ENCODE data around the gene MAGI2. TPM values are rescaled to one million over a fixed set of nuclear protein-coding genes. Genes with fewer than 3 reads are reported as not detected.

The MAGI2 gene
- total RNA-seq, 2 donors from 2014 or later: 3.9 to 10.5 TPM

DNA sequence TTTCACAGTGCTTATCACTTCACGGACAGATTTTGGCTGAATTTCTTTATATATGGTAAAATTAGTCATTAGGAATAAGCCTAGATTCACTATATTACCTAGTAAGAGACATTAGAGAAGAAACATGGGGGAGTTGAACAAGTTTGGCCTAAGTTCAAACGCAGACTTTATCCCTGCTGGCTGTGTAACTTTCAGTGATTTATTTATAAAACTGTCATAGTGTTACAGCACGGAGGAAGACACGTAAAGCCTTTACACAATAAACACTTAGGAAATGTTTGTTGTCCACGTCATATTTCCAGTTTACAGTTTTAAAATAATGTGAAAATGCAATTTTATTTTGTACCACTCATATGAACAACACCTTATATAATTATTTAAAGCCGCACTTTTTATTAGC lies 661.5 kb downstream of the MAGI2 start:
- H3K36me3 ChIP-seq (replicated peaks in 1 of 2; ENCODE audit: insufficient read depth in 1 of 2, low read depth in 2 of 2): no peaks in the 10 kb centered on the region
- H3K9me3 ChIP-seq: no peaks in the 10 kb centered on the region
- no peaks in the 10 kb centered on the region for H3K27me3 ChIP-seq
- intact Hi-C loops (cut with DNase I): no loop called here
- no peak overlapping the region for H3K27ac ChIP-seq
- no peak overlapping the region for H3K4me3 ChIP-seq
- ATAC-seq: no peak
- no peak for TF ChIP-seq POLR2A (IDR thresholded peaks at IDR 0.05)
- TF ChIP-seq, protein P1, sequence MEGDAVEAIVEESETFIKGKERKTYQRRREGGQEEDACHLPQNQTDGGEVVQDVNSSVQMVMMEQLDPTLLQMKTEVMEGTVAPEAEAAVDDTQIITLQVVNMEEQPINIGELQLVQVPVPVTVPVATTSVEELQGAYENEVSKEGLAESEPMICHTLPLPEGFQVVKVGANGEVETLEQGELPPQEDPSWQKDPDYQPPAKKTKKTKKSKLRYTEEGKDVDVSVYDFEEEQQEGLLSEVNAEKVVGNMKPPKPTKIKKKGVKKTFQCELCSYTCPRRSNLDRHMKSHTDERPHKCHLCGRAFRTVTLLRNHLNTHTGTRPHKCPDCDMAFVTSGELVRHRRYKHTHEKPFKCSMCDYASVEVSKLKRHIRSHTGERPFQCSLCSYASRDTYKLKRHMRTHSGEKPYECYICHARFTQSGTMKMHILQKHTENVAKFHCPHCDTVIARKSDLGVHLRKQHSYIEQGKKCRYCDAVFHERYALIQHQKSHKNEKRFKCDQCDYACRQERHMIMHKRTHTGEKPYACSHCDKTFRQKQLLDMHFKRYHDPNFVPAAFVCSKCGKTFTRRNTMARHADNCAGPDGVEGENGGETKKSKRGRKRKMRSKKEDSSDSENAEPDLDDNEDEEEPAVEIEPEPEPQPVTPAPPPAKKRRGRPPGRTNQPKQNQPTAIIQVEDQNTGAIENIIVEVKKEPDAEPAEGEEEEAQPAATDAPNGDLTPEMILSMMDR (IDR thresholded peaks at IDR 0.05): no peak
- H3K4me1 ChIP-seq: no peaks in the 10 kb centered on the region
- no peak for DNase-seq
- 45 to 47% methylated on average over 6 of the region's 6 CpGs for WGBS, 2 donors

DNA sequence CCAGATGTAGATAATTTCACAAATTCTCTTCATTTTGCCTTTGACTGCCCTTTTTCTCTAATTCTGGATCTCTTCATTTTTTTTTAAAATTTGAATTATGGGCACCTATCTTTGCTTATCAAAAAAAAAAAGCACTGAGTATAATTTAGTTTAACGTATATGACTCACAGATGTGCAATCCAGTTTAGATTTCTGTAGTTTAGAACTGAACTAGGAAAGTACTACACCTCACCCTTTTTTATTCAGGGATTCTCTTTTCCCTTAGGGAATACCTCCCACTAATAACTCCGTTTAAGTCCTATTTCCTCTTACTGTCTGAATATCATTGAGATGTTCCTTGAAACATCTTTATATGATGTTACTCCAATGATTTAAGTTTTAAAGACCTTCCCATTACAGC lies 665.0 kb downstream of the MAGI2 start:
- Histone ChIP-seq H3K36me3 (replicated peaks in 1 of 2; ENCODE audit: insufficient read depth in 1 of 2, low read depth in 2 of 2) (no peaks in the 10 kb centered on the region), H3K4me1 (no peaks in the 10 kb centered on the region), H3K27ac (no peak overlapping the region), H3K27me3 (no peaks in the 10 kb centered on the region), H3K9me3 (no peaks in the 10 kb centered on the region), H3K4me3 (no peak overlapping the region)
- 51 to 88% methylated on average over 2 of the region's 2 CpGs for WGBS, 2 donors
- TF ChIP-seq, protein P1 (IDR thresholded peaks at IDR 0.05): no peak
- no peak for TF ChIP-seq POLR2A (IDR thresholded peaks at IDR 0.05)
- intact Hi-C loops (cut with DNase I): no loop called here
- ATAC-seq (no peak), DNase-seq (no peak)

DNA sequence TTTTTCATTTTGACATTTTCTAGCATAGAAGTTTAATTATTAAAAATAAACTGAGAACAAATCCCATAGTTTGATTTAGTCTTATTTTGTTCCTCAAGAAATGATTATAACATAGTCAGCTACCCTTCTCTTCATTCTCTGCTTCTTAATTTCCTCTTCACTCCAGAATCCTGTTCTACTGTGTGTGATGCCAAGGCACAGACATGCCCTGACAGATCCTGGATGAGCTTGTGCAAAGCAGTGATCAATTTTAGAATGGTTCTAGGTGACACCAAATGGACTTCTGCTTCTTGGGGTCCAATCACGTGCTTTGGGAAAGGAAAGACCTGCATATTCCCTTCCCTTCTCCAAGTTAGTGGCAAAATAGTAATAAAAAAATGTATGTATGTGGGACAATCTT lies 665.6 kb downstream of the MAGI2 start:
- Histone ChIP-seq H3K27ac (no peak overlapping the region), H3K4me3 (no peak overlapping the region), H3K9me3 (no peaks in the 10 kb centered on the region), H3K27me3 (no peaks in the 10 kb centered on the region), H3K4me1 (no peaks in the 10 kb centered on the region), H3K36me3 (replicated peaks in 1 of 2; ENCODE audit: insufficient read depth in 1 of 2, low read depth in 2 of 2) (no peaks in the 10 kb centered on the region)
- no peak for DNase-seq
- ATAC-seq: no peak
- 76 to 77% methylated on average over 1 of the region's 1 CpG for WGBS, 2 donors
- TF ChIP-seq, protein P1 (IDR thresholded peaks at IDR 0.05): no peak
- no peak for TF ChIP-seq POLR2A (IDR thresholded peaks at IDR 0.05)
- intact Hi-C loops (cut with DNase I): no loop called here

DNA sequence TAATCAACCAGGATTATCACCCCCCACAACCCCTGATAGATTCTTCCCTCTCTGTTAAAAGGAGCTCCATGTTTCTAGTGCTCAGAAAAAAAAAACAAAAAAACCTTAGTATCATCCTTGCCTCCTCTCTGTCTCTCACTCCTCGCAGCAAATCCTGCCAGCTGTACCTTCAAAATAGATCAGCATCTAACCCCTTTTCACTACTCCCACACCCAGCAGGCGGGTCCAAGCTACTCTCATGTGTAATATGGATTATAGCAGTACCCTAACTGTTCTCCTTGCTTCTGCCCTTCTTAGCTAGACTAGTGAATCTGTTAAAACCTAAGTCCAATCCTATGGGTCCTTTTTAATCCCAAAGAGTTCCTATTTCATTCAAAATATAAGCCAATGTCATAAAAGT lies 667.4 kb downstream of the MAGI2 start:
- Histone ChIP-seq H3K4me1 (no peaks in the 10 kb centered on the region), H3K27ac (no peak overlapping the region), H3K36me3 (replicated peaks in 1 of 2; ENCODE audit: insufficient read depth in 1 of 2, low read depth in 2 of 2) (no peaks in the 10 kb centered on the region), H3K4me3 (no peak overlapping the region), H3K27me3 (no peaks in the 10 kb centered on the region), H3K9me3 (no peaks in the 10 kb centered on the region)
- TF ChIP-seq, protein P1 (IDR thresholded peaks at IDR 0.05): no peak
- TF ChIP-seq POLR2A (IDR thresholded peaks at IDR 0.05): no peak
- WGBS, 2 donors: 84% methylated on average over 2 of the region's 2 CpGs
- no peak for ATAC-seq
- DNase-seq: no peak
- intact Hi-C loops (cut with DNase I): no loop called here

DNA sequence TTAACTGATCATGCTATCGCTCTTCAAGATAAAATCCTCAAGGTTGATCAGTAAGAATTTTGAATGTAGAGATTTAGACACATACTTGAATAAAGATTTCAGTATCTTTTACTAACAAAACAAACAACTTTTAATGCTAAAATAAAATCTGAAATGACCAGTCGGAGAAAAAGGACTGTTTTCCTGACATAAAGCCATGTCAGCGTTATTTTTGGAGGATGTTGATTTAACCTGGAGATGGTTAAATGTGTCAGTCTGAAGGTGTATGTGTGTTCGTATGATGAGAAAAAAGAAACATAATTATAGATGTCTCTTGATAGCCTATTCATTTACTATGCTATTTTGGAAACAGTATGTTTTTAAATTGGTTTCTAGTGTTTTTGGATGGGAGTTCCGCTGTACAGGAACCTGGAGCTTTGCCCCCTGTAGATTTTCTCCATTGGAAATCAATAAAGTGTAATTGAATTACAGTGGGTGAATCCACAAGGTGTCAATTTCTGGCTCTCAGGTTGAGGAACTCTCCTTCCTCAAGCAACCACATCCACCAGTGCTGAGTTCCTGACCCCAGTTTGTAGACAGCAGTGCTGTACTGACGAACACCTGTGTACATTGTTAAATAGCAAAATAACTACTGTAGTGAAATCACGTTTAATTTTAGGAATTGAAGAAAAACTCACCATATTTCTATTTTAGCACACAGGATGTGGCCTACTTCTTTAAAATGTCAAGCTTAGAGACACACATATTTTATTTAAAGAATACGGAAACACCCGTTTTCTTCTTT lies 670.1 kb downstream of the MAGI2 start:
- DNase-seq (no peak), ATAC-seq (no peak)
- Histone ChIP-seq H3K36me3 (replicated peaks in 1 of 2; ENCODE audit: insufficient read depth in 1 of 2, low read depth in 2 of 2) (no peaks in the 10 kb centered on the region), H3K27ac (no peak overlapping the region), H3K4me3 (no peak overlapping the region), H3K9me3 (no peaks in the 10 kb centered on the region), H3K4me1 (no peaks in the 10 kb centered on the region), H3K27me3 (no peaks in the 10 kb centered on the region)
- 76 to 79% methylated on average over 9 of the region's 9 CpGs for WGBS, 2 donors
- no peak for TF ChIP-seq POLR2A (IDR thresholded peaks at IDR 0.05)
- TF ChIP-seq, protein P1 (IDR thresholded peaks at IDR 0.05): no peak
- intact Hi-C loops (cut with DNase I): no loop called here

Measured in body of pancreas (tissue), 4 donors.